Endothelial cell of umbilical vein (primary cell): Measurements from ENCODE around the gene EML4.

Source experiments
- POLR2A ChIP-seq: IDR thresholded peaks from 2 replicates; pipeline ENCODE4 v1.6.1; 2012; ENCODE audit warnings: low read depth, mild to moderate bottlenecking, control low read depth, low read length
- TF ChIP-seq, protein P1 (sequence below): IDR thresholded peaks from 2 replicates; pipeline ENCODE4 v1.6.1; 2011; ENCODE audit not compliant: insufficient read depth, insufficient read length
- TF ChIP-seq, protein P2 (sequence below), 2 donors: IDR thresholded peaks; 1 replicate in 1 of 2; 2 replicates in 1 of 2; pipeline ENCODE4 v1.5.1; 2011; ENCODE audit warnings: low read length in 2 of 2, mild to moderate bottlenecking in 2 of 2, moderate library complexity in 2 of 2, control low read depth in 1 of 2, inconsistent platforms in 1 of 2, low read depth in 1 of 2; ENCODE audit not compliant: insufficient read depth in 1 of 2; ENCODE audit errors: extremely low read depth in 1 of 2

DNA sequence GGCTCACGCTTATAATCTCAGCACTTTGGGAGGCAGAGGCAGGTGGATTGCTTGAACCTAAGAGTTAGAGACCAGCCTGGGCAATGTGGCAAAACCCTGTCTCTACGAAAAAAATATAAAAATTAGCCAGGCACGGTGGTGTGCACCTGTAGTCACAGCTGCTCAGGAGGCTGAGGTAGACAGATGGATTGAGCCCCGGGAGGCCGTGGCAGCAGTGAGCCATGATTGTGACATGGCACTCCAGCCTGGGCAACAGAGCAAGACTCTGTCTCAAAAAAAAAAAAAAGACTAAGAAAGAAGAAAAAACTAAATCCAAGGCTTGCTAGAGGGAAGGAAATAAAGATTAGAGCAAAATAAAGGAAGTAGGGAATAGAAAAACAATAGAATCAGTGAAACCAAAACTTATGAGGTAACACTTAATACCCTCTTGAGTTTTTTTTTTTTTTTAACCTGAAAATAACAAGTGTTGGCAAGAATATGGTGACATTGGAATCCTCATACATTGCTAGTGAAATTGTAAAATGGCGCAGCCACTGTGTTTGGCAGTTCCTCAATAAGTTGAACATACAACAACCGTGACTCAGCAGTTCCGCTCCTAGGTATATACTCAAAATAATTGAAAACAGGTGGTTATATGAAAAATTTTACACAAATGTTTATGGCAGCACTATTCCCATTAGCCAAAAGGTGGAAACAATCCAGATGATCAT is 85.2 kb downstream of the EML4 start:
- no peak for TF ChIP-seq POLR2A
- TF ChIP-seq, protein P1, sequence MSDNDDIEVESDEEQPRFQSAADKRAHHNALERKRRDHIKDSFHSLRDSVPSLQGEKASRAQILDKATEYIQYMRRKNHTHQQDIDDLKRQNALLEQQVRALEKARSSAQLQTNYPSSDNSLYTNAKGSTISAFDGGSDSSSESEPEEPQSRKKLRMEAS, result no peak
- TF ChIP-seq, protein P2, sequence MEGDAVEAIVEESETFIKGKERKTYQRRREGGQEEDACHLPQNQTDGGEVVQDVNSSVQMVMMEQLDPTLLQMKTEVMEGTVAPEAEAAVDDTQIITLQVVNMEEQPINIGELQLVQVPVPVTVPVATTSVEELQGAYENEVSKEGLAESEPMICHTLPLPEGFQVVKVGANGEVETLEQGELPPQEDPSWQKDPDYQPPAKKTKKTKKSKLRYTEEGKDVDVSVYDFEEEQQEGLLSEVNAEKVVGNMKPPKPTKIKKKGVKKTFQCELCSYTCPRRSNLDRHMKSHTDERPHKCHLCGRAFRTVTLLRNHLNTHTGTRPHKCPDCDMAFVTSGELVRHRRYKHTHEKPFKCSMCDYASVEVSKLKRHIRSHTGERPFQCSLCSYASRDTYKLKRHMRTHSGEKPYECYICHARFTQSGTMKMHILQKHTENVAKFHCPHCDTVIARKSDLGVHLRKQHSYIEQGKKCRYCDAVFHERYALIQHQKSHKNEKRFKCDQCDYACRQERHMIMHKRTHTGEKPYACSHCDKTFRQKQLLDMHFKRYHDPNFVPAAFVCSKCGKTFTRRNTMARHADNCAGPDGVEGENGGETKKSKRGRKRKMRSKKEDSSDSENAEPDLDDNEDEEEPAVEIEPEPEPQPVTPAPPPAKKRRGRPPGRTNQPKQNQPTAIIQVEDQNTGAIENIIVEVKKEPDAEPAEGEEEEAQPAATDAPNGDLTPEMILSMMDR (IDR thresholded peaks at IDR 0.05; ENCODE audit: extremely low read depth in 1 of 2, insufficient read depth in 1 of 2, low read depth in 1 of 2, low read length in 2 of 2), result no peak
